HL-60 (cell line): ENCODE results near the gene MZB1.
"Not testable (repeated sequence)": the region's sequence is repeated elsewhere in the genome, so short reads cannot be mapped to it uniquely, and the experiment has no call there.

Experiments used
- GABPA ChIP-seq: IDR thresholded peaks from 2 replicates; pipeline ENCODE4 v1.6.1; 2012; ENCODE audit warnings: low read depth
- POLR2AphosphoS5 ChIP-seq: IDR thresholded peaks from 2 replicates; pipeline ENCODE4 v1.6.1; 2012; ENCODE audit warnings: low read depth
- TF ChIP-seq, protein P1 (sequence below): IDR thresholded peaks from one replicate; pipeline ENCODE4 v1.5.1; 2011; ENCODE audit warnings: low read length, control low read depth, inconsistent platforms; ENCODE audit not compliant: insufficient read depth

DNA sequence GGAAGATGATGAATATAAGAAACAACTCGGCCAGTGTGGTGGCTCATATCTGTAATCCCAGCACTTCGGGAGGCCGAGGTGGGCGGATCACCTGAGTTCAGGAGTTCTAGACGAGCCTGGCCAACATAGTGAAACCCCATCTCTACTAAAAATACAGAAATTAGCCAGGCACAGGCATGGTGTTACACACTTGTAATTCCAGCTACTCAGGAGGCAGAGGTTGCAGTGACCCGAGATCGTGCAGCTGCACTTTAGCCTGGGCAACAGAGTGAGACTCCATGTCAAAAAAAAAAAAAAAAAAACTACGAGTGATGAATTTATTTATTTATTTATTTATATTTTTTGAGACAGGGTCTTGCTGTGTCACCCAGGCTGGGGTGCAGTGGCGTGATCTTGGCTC is 41.9 kb downstream of the MZB1 start:
- TF ChIP-seq, protein P1, sequence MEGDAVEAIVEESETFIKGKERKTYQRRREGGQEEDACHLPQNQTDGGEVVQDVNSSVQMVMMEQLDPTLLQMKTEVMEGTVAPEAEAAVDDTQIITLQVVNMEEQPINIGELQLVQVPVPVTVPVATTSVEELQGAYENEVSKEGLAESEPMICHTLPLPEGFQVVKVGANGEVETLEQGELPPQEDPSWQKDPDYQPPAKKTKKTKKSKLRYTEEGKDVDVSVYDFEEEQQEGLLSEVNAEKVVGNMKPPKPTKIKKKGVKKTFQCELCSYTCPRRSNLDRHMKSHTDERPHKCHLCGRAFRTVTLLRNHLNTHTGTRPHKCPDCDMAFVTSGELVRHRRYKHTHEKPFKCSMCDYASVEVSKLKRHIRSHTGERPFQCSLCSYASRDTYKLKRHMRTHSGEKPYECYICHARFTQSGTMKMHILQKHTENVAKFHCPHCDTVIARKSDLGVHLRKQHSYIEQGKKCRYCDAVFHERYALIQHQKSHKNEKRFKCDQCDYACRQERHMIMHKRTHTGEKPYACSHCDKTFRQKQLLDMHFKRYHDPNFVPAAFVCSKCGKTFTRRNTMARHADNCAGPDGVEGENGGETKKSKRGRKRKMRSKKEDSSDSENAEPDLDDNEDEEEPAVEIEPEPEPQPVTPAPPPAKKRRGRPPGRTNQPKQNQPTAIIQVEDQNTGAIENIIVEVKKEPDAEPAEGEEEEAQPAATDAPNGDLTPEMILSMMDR = not testable (repeated sequence)
- TF ChIP-seq GABPA, POLR2AphosphoS5: not testable (repeated sequence)
